SU-DHL-6 (cell line): ENCODE results near the gene VEGFA.

Source experiments
- H2AFZ ChIP-seq: fragments of 200-600 bp; sonication (generic); 2 replicates; pipeline ENCODE4 v1.6.1; 2014; ENCODE audit warnings: low read depth, mild to moderate bottlenecking, moderate library complexity, mixed read lengths, antibody characterized with exemption, low read length; ENCODE audit not compliant: severe bottlenecking
- H3F3A ChIP-seq: fragments of 200-600 bp; shearing (Covaris generic); 2 replicates; pipeline ENCODE4 v1.6.0; 2016; ENCODE audit warnings: antibody characterized with exemption, mild to moderate bottlenecking; ENCODE audit not compliant: insufficient read depth
- H3K27ac ChIP-seq: fragments of 200-600 bp; sonication (generic); 2 replicates; pipeline ENCODE4 v1.5.1; 2016; ENCODE audit warnings: low read depth, mild to moderate bottlenecking, low read length, moderate library complexity, mixed read lengths
- H3K27me3 ChIP-seq: fragments of 200-600 bp; sonication (generic), shearing (Covaris generic); 2 replicates; pipeline ENCODE4 v1.6.0; 2014; ENCODE audit warnings: mild to moderate bottlenecking, low read length
- H3K36me3 ChIP-seq: fragments of 200-600 bp; sonication (generic); 2 replicates; pipeline ENCODE4 v1.6.1; 2014; ENCODE audit warnings: mild to moderate bottlenecking, low read length, mixed read lengths
- H3K4me2 ChIP-seq: fragments of 300-600, 200-600 bp; shearing (Covaris generic), sonication (generic); 2 replicates; pipeline ENCODE4 v1.6.0; 2014; ENCODE audit warnings: low read length, low read depth, mild to moderate bottlenecking; ENCODE audit not compliant: poor library complexity, severe bottlenecking
- H3K4me3 ChIP-seq: fragments of 200-600 bp; sonication (generic); 2 replicates; pipeline ENCODE4 v1.5.1; 2014; ENCODE audit warnings: antibody characterized with exemption, low read length, mild to moderate bottlenecking, mixed read lengths; ENCODE audit not compliant: insufficient read depth, poor library complexity, severe bottlenecking
- H3K79me2 ChIP-seq: fragments of 200-600 bp; sonication (generic); 2 replicates; pipeline ENCODE4 v1.6.1; 2014; ENCODE audit warnings: mild to moderate bottlenecking, low read length, moderate library complexity; ENCODE audit not compliant: insufficient read depth
- H3K9ac ChIP-seq: fragments of 200-600 bp; sonication (generic); 2 replicates; pipeline ENCODE4 v1.7.0; 2014; ENCODE audit warnings: mild to moderate bottlenecking, low read length
- H3K9me2 ChIP-seq: fragments of 200-600 bp; sonication (generic); replicated peaks from 2 replicates; pipeline ENCODE4 v1.6.1; 2014; ENCODE audit warnings: low read length; ENCODE audit not compliant: insufficient read depth
- H3K9me3 ChIP-seq: fragments of 200-600 bp; sonication (generic); 2 replicates; pipeline ENCODE4 v1.6.1; 2014; ENCODE audit warnings: low read length, mixed read lengths; ENCODE audit not compliant: insufficient read depth
- H4K20me1 ChIP-seq: fragments of 200-600 bp; sonication (generic); 2 replicates; pipeline ENCODE4 v1.6.1; 2014; ENCODE audit warnings: low read depth, mild to moderate bottlenecking, antibody characterized with exemption, low read length, moderate library complexity, mixed read lengths
- CTCF ChIP-seq: fragments of 200-600 bp; sonication (generic); IDR thresholded peaks from one replicate; pipeline ENCODE4 v1.5.1; 2017; ENCODE audit warnings: antibody characterized with exemption, mild to moderate bottlenecking, low read length, moderate library complexity; ENCODE audit not compliant: insufficient read depth, poor library complexity, severe bottlenecking
- EZH2phosphoT487 ChIP-seq: fragments of 200-600 bp; sonication (generic), shearing (Covaris generic); conservative IDR thresholded peaks from 2 replicates; pipeline ENCODE4 v1.6.1; 2018; ENCODE audit warnings: mild to moderate bottlenecking, antibody characterized with exemption, low read length, moderate library complexity, mixed read lengths

Gene VEGFA

DNA sequence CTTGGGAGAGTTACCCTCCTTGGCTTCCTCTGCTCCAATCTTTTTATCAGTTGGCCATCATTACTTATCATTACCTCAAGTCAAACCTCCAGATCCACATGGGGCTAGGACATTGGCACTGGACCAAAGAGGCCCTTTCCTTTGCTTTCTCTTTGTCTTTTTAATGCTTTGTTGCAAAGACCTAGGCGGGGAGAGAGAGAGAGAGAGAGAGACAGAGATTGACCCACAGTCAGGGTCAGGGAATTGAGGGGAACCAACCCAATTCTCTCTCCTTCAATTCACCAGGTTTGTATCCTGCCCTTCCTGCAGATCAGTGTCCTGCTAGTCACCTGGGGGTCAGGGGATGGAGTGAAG lies 3.5 kb upstream of the VEGFA start:
- Histone ChIP-seq H3K27me3 (no peaks in the 10 kb centered on the region), H3K4me2 (no peak overlapping the region), H2AFZ (no peak overlapping the region), H3K9me3 (no peaks in the 10 kb centered on the region), H3K36me3 (no peaks in the 10 kb centered on the region), H4K20me1 (no peaks in the 10 kb centered on the region), H3K4me3 (no peak overlapping the region), H3K9ac (no peak overlapping the region), H3F3A (no peaks in the 10 kb centered on the region), H3K27ac (no peak overlapping the region), H3K79me2 (peaks cover 13% of the 10 kb centered on the region), H3K9me2 (no peaks in the 10 kb centered on the region)
- TF ChIP-seq CTCF (no peak), EZH2phosphoT487 (no peak)

DNA sequence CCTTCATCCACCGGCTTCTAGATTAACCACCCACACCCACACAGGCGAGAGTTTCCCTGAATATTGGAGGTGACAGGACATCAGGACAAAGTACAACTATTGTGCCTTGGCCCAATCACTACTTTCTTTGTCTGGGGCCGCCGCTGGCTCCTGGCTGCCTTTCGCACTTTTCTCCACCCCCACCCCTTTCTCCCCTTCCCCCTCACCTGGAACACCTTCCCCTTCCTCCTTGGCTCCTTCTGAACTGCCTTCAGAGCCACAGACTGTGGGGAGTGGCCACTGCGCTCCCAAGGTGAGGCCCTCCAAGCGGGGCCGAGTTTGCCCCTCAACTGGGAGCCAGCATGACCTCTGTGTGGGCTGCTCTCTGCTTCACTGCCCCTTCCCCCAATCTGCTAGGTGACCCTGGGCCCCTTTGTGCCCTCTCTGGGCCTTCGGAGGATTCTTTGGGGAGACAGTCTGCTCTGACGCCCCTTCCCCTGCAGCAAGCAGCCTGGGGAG lies 3.0 kb upstream of the VEGFA start:
- H3K27ac ChIP-seq, result no peak overlapping the region
- no peak for TF ChIP-seq CTCF
- no peak for TF ChIP-seq EZH2phosphoT487
- H3K9ac ChIP-seq, result no peak overlapping the region

GRCh38 chr6:43767553-43768505 lies 2.2 kb upstream of the VEGFA start:
- H3K36me3 ChIP-seq, result no peaks in the 10 kb centered on the region
- no peaks in the 10 kb centered on the region for H4K20me1 ChIP-seq
- H3F3A ChIP-seq, result peaks cover 7% of the 10 kb centered on the region; the same call in 1 of the 2 replicates
- H2AFZ ChIP-seq, result no peak overlapping the region
- TF ChIP-seq CTCF (no peak), EZH2phosphoT487 (no peak)
- H3K27ac ChIP-seq, result no peak overlapping the region
- no peaks in the 10 kb centered on the region for H3K27me3 ChIP-seq
- peaks cover 24% of the 10 kb centered on the region for H3K79me2 ChIP-seq
- no peak overlapping the region for H3K9ac ChIP-seq
- no peak overlapping the region for H3K4me2 ChIP-seq
- H3K9me3 ChIP-seq, result no peaks in the 10 kb centered on the region
- no peaks in the 10 kb centered on the region for H3K9me2 ChIP-seq
- H3K4me3 ChIP-seq, result no peak overlapping the region

More for the DNA sequence above, 3.0 kb upstream of the VEGFA start:
- no peaks in the 10 kb centered on the region for H3K9me3 ChIP-seq
- H3K4me2 ChIP-seq, result no peak overlapping the region
- H3K9me2 ChIP-seq, result no peaks in the 10 kb centered on the region
- peaks cover 16% of the 10 kb centered on the region for H3K79me2 ChIP-seq
- peaks cover 2% of the 10 kb centered on the region; the same call in 1 of the 2 replicates for H3F3A ChIP-seq
- H4K20me1 ChIP-seq, result no peaks in the 10 kb centered on the region
- H2AFZ ChIP-seq, result no peak overlapping the region
- H3K4me3 ChIP-seq, result no peak overlapping the region
- H3K27me3 ChIP-seq, result no peaks in the 10 kb centered on the region
- no peaks in the 10 kb centered on the region for H3K36me3 ChIP-seq
